ENCODE data around the gene EXOC3L4.

EXOC3L4 gene

GRCh38 chr14:103156651-103157378, 62.3 kb downstream of the EXOC3L4 start:
- DNase-seq: no peak

- DNase-seq: no peak
Observed at GRCh38 chr14:103157969-103158368, 63.4 kb downstream of the EXOC3L4 start.

- no peak for DNase-seq
Observed at GRCh38 chr14:103158688-103159087, 64.2 kb downstream of the EXOC3L4 start.
